ENCODE measurements around the gene NOSIP.
"Not testable (repeated sequence)": the region's sequence is repeated elsewhere in the genome, so short reads cannot be mapped to it uniquely, and the experiment has no call there.

Gene NOSIP, protein sequence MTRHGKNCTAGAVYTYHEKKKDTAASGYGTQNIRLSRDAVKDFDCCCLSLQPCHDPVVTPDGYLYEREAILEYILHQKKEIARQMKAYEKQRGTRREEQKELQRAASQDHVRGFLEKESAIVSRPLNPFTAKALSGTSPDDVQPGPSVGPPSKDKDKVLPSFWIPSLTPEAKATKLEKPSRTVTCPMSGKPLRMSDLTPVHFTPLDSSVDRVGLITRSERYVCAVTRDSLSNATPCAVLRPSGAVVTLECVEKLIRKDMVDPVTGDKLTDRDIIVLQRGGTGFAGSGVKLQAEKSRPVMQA

DNA sequence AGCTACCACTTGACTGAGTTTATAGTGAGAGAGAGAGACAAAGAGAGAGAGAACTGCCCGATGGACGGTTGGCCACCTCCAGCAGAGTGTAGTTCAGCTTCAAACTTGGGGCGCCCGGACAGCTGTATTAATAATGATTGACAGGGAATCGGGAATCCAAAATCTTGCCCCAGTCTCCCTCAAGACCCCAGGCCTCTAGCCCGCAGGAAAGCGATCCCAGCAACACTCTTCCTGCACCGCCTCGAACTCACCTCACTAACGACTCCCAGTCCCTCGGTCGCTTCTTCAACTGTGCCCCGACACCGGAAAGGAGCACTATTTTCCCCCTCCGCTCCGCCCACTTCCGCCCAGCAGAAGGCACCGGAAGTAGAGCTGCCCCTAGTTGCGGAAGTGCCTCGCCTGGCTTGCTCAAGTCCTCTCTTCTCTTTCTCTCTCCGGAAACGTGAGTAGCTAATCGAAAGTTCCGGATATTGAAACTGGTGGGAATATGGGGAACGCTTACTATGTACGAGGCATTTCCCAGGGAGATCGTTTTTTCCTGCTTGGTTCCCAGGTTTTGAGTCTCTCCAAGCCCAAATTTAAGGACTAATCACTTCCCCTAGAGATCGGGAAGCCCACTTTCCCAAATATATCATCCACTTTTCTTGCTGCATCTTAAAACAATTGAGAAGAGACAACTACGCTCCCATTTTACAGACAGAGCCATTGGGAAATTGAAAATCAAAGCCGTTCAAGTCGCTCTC lies at the start of gene NOSIP:
TSS of gene NOSIP (minus strand) at position 293 of the 743 bp plus-strand sequence. CDS start 19,865 bp downstream, outside the sequence.
- peak; percentile 97 to 98 (median 98) for DNase-seq

DNA sequence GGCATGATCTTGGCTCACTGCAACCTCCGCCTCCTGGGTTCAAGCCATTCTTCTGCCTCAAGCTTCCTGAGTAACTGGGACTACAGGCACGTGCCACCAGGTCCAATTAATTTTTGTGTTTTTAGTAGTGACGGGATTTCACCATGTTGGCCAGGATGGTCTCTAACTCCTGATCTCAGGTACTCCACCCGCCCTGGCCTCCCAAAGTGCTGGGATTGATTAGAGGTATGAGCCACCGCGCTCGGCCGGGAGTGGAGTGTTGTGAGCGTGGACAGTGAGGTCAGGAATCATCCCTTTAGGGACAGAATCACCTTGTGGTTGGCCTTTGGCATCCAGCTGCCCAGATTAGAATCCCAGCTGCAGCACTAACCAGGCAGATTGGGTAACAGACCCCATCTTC lies 49.3 kb upstream of the NOSIP start:
- DNase-seq = no peak

GRCh38 chr19:49626226-49626625 lies 45.9 kb upstream of the NOSIP start:
- no peak for DNase-seq

- no peak for DNase-seq
Measured at GRCh38 chr19:49624967-49625910, 44.9 kb upstream of the NOSIP start.

GRCh38 chr19:49617860-49618259 lies 37.5 kb upstream of the NOSIP start:
- DNase-seq = not testable (repeated sequence)

GRCh38 chr19:49616945-49617344 lies 36.6 kb upstream of the NOSIP start:
- DNase-seq = no peak

GRCh38 chr19:49616532-49616931 lies 36.2 kb upstream of the NOSIP start:
- DNase-seq = no peak

DNA sequence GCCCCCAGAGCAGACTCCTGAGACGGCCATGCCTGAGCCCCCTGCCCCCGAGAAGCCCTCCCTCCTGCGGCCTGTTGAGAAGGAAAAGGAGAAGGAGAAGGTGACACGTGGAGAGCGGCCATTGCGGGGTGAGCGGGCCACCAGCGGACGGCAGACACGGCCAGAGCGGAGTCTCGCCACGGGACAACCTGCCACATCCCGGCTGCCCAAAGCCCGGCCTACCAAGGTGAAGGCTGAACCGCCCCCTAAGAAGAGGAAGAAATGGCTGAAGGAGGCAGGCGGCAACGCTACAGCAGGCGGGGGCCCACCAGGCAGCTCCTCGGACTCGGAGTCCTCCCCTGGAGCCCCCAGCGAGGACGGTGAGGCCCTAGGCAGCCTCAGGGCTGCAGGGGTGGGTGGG lies 35.5 kb upstream of the NOSIP start:
- no peak for DNase-seq

DNA sequence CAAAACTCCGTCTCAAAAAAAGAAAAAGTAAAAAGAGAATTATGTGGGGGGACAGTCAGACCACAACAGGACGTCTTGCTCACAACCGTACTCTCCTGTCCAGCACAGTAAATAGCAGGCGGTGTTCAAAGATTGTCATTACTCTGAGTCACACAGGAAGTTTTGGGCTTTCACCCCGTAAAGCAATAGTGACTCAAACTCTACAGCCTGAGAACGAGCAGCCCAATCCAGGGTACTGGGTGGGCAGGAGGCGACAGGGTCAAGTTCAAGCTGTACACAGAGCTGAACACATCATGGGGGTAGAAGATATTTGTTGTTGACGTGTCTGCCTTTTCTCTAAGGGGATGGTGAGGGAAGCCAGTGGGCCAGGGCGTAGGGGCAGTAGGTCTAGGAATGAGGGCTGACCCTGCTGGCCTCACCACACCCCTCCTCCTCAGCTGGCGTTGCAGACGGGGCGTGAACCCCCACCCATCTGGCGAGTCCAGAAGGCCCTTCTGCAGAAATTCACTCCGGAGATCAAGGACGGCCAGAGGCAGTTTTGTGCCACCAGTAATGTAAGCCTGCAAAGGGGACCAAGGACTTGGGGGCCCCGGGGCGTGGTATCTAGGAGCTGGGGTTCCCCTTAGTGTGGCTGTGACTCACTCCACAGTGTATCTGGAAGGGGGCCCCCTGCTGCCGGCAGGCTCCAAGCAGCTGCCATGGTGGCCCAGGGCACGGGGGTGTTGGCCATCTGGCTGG lies 33.9 kb upstream of the NOSIP start:
- DNase-seq = peak; percentile 81 to 87 (median 81)

DNA sequence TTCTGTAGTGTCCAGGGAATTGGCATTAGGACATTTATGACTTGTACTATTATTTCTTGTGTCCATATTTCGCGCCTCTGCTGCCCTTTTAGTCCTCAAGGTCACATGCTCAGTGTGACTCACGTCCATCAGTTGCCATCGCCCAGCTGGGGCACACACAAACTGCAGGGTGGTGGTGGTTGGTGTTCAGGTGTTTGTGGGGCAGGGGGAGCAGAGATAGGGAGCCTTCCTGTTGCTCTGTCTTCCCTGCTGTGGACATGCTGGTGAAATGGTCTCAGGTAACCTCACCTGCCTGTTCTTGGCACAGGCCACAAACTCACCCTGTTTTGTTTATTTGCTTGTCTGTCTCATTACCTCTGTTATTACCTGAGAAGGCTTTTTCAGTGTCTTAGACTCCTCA lies 33.0 kb upstream of the NOSIP start:
- DNase-seq = peak; percentile 54 to 65 (median 62)

- no peak for DNase-seq
Measured at GRCh38 chr19:49609499-49610092, 29.2 kb upstream of the NOSIP start.

GRCh38 chr19:49605605-49606004 lies 25.2 kb upstream of the NOSIP start:
- DNase-seq = no peak

DNA sequence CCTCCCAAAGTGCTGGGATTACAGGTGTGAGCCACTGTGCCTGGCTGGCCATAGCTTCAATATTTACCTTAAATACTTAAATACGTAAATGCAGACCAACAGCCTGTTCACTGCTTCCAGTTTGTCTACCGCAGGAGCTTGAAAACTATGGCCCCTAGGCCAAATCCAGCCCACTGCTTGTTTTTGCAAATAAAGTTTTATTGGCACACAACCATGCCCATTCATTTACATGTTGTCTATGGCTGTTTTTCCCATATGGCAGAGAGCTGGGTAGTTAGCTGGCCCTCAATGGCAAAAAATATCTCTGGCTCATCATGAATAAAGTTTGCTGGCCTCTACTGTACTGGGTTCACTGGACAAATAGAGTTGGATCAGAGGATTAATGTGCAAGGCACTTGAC lies 22.4 kb upstream of the NOSIP start:
- DNase-seq = no peak

- DNase-seq = no peak
Measured at GRCh38 chr19:49601482-49602038, 21.2 kb upstream of the NOSIP start.

GRCh38 chr19:49599378-49600295 lies 19.3 kb upstream of the NOSIP start:
- peak; percentile 43 to 55 (median 47) for DNase-seq

DNA sequence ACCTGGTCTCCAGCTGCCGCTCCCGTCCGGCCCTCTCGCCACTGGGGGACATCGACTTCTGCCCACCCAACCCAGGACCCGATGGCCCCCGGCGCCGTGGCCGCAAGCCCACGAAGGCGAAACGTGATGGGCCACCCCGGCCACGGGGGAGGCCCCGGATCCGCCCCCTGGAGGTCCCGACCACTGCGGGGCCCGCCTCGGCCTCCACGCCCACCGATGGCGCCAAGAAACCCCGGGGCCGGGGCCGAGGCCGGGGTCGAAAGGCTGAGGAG lies 17.3 kb upstream of the NOSIP start:
- DNase-seq = no peak

GRCh38 chr19:49596954-49597702 lies 16.8 kb upstream of the NOSIP start:
- no peak for DNase-seq

- DNase-seq = no peak
Measured at GRCh38 chr19:49596407-49596806, 16.1 kb upstream of the NOSIP start.

DNA sequence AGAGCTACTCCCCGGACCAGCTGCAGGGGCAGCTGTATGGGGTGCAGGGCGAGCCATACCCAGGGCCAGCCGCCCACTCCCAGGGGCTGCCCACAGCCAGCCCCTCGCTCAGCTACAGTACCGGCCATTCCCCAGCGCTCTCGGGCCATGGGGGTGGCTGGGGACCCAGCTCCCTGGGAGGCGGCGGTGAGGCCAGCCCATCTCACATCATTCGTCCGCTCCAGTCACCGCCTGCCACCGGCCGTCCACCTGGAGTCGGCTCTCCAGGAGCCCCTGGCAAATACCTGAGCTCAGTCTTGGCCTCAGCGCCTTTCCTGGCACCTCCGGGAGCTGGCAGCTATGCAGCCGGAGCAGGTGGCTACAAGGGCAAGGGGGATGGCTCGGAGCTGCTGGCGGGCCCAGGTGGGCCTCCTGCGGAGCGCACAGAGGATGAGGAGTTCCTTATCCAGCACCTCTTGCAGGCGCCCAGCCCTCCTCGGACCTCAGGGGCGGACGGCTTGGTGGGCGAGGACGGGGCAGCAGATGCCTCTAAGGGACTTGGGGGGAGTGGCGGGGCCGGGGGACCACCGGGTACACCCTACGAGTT lies 15.6 kb upstream of the NOSIP start:
- no peak for DNase-seq

Data from suppressor macrophage treated with lipopolysaccharide for 1 hour (primary cell).